ENCODE results near the gene PTPRM. TPM values are rescaled to one million over a fixed set of nuclear protein-coding genes. Genes with fewer than 3 reads are reported as not detected.

The PTPRM gene
- total and polyA plus RNA-seq, 3 donors from 2014 or later: 76.4 to 101 (median 94.6) TPM

DNA sequence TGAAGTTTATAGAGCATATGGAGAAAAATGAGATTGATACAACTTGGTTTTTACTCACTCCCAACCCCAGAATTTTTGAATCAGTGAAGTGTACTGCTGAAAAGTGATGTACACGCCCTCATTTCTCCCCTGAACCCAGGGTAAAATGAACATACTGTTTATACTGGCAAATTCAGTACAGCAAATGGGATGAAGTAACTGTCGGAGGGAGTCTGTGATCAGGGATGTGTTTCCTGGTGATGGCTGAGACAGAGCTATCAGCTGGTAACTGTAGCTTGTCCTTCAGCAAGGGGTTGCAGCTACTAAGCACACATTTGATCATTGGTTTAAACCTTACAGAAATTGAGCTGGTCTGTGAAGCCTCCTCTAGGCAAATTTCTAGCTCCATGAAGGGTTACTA is 191.6 kb downstream of the PTPRM start:
- Histone ChIP-seq H3K4me1 (no peaks in the 10 kb centered on the region), H3K27me3 (no peaks in the 10 kb centered on the region), H3K27ac (no peak overlapping the region), H3K4me3 (no peak overlapping the region), H3K36me3 (ENCODE audit: low read depth, missing control alignments) (no peaks in the 10 kb centered on the region), H3K9me3 (no peaks in the 10 kb centered on the region)
- intact Hi-C loops (cut with DNase I; ENCODE audit: low total_unique reads): no loop called here
- DNase-seq: no peak
- 81 to 93% methylated on average over 2 of the region's 2 CpGs for WGBS, 2 donors
- TF ChIP-seq, protein P1, sequence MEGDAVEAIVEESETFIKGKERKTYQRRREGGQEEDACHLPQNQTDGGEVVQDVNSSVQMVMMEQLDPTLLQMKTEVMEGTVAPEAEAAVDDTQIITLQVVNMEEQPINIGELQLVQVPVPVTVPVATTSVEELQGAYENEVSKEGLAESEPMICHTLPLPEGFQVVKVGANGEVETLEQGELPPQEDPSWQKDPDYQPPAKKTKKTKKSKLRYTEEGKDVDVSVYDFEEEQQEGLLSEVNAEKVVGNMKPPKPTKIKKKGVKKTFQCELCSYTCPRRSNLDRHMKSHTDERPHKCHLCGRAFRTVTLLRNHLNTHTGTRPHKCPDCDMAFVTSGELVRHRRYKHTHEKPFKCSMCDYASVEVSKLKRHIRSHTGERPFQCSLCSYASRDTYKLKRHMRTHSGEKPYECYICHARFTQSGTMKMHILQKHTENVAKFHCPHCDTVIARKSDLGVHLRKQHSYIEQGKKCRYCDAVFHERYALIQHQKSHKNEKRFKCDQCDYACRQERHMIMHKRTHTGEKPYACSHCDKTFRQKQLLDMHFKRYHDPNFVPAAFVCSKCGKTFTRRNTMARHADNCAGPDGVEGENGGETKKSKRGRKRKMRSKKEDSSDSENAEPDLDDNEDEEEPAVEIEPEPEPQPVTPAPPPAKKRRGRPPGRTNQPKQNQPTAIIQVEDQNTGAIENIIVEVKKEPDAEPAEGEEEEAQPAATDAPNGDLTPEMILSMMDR (IDR thresholded peaks at IDR 0.05): no peak
- no peak for TF ChIP-seq POLR2A (IDR thresholded peaks at IDR 0.05)

DNA sequence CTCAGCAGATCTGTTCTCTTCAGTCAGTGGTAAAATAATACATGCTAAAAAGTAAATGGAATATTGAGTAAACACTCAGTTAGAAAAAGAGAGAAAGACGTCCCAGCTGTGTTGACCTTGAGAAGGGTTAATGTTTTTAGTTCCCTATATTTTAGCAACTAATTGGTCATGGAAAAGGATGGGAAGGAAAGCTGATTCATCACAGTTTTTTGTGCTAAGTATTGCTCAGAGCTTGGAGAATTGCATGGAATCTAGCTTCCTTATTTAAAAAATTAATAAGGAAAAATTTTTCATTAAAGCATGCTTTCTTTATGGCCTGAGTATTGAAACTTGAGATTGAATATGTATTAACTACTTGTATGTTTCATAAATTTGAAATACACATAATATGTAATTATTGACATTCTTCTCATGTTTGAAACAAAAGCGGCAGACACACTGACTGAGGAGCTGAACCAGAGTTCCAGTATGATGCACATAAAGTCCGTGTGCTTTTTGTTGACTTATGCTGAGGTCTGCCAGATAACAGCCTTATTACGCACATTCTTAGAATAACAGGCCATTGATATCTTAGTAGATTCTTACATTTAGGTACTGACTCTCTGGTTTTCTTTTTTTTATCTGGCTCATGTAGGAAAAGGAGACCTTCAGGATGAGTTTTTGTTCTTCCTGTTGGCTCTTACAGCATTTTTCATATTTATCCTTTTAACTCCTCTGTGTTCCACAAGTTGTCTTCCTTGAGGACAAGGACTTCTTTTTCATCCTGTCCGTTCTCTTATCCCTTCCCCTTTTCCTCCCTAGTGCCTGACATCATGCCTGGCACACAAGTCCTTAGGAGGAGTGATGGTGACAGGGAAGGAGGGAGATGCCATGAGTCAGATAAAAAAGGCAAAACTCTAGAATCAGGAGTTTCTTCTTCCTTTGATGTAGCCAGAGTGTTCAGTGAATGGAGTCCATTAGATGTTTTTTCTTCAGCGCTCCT is 194.1 kb downstream of the PTPRM start:
- no peaks in the 10 kb centered on the region for H3K27me3 ChIP-seq
- TF ChIP-seq, protein P1 (IDR thresholded peaks at IDR 0.05): no peak
- no peak for TF ChIP-seq POLR2A (IDR thresholded peaks at IDR 0.05)
- H3K9me3 ChIP-seq: no peaks in the 10 kb centered on the region
- H3K36me3 ChIP-seq (ENCODE audit: low read depth, missing control alignments): no peaks in the 10 kb centered on the region
- DNase-seq: no peak
- no peak overlapping the region for H3K27ac ChIP-seq
- no peaks in the 10 kb centered on the region for H3K4me1 ChIP-seq
- no peak overlapping the region for H3K4me3 ChIP-seq
- 38 to 52% methylated on average over 6 of the region's 6 CpGs for WGBS, 2 donors
- intact Hi-C loops (cut with DNase I; ENCODE audit: low total_unique reads): no loop called here

DNA sequence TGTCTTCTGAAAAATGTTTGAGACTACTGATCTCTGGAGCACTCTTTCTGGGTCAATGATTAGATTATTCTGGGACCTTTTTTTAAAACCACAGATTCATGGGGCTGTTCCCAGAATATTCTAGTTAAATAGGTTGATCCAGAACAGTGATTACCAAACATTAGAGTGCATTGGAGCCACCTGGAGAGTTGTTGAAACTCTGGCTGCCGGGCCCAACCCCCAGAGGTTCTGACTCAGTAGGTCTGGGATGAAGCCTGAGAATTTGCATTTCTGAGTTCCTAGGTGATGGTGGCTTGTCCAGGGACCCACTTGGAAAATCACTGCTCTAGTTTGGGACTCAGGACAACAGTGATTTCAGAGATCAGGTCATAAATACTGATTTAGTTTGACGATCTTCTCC is 197.3 kb downstream of the PTPRM start:
- no peak for DNase-seq
- no peak overlapping the region for H3K4me3 ChIP-seq
- intact Hi-C loops (cut with DNase I; ENCODE audit: low total_unique reads): no loop called here
- H3K36me3 ChIP-seq (ENCODE audit: low read depth, missing control alignments): no peaks in the 10 kb centered on the region
- H3K27me3 ChIP-seq: no peaks in the 10 kb centered on the region
- no peak overlapping the region for H3K27ac ChIP-seq
- 85 to 86% methylated on average over 2 of the region's 2 CpGs for WGBS, 2 donors
- TF ChIP-seq, protein P1 (IDR thresholded peaks at IDR 0.05): no peak
- TF ChIP-seq POLR2A (IDR thresholded peaks at IDR 0.05): no peak
- H3K4me1 ChIP-seq: no peaks in the 10 kb centered on the region
- H3K9me3 ChIP-seq: no peaks in the 10 kb centered on the region

DNA sequence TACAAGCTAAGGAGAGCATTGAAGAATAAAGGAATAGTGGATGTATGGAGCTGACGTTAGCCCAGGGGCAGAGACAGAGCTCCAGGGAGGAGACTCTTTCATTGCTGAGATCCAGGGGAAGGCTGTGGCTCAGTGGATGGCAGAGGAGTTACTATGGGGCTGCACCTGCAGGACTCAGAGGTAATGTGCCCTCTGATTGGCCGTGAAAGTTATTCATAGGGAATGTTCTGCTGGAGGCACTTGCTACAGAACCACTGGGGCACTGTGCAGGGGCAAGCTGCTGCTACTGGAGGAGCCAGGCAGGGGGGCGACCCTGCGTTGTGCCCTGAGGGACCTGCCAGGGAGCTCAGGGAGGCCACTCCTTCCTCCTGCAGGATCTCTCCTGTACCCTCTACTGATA is 199.2 kb downstream of the PTPRM start:
- no peak overlapping the region for H3K27ac ChIP-seq
- no peaks in the 10 kb centered on the region for H3K4me1 ChIP-seq

More for the DNA sequence above, 199.2 kb downstream of the PTPRM start:
- TF ChIP-seq POLR2A (IDR thresholded peaks at IDR 0.05): no peak
- TF ChIP-seq, protein P1 (IDR thresholded peaks at IDR 0.05): no peak
- intact Hi-C loops (cut with DNase I; ENCODE audit: low total_unique reads): no loop called here
- H3K4me3 ChIP-seq: no peak overlapping the region
- no peak for DNase-seq
- no peaks in the 10 kb centered on the region for H3K9me3 ChIP-seq
- 73 to 89% methylated on average over 2 to 4 of the region's 4 CpGs for WGBS, 2 donors
- no peaks in the 10 kb centered on the region for H3K27me3 ChIP-seq
- no peaks in the 10 kb centered on the region for H3K36me3 ChIP-seq (ENCODE audit: low read depth, missing control alignments)
